Endothelial cell of umbilical vein (primary cell): ENCODE results near the gene COL23A1. TPM values are rescaled to one million over a fixed set of nuclear protein-coding genes. Genes with fewer than 3 reads are reported as not detected.

Experiments
- BruUV-seq: library from RNA; stranded (reverse); fragments of 400-500 nt; replicated peaks from 2 replicates; lab custom pipeline; 2021; lab: Mats Ljungman, UMichigan
- CTCF ChIA-PET: fragments of 300-600, 350-600 bp; sonication (Branson Sonifier 250); formaldehyde crosslinking; loops from one replicate; lab custom pipeline; 2021; ENCODE audit warnings: antibody characterized with exemption, inconsistent platforms; lab: Charles Lee
- POLR2A ChIA-PET: fragments of 300-600, 350-600 bp; sonication (Branson Sonifier 250); formaldehyde crosslinking; loops from one replicate; lab custom pipeline; 2021; ENCODE audit warnings: antibody characterized with exemption, inconsistent platforms; lab: Charles Lee
- DNase-seq: peaks from one replicate; pipeline ENCODE4 v3.0.0-alpha.2; 2011; ENCODE audit warnings: low read depth, low spot score
- FAIRE-seq: peaks from 2 replicates; lab custom pipeline; 2011; peaks lifted over from hg19 to GRCh38; lab: Jason Lieb, UNC
- H2AFZ ChIP-seq: 2 replicates; pipeline ENCODE4 v1.6.0; 2012; ENCODE audit warnings: low read depth, low read length, control low read depth, inconsistent platforms
- H3K27ac ChIP-seq: 2 replicates; pipeline ENCODE4 v1.5.1; 2011; ENCODE audit warnings: low read depth, mild to moderate bottlenecking, control low read depth, low read length, moderate library complexity; ENCODE audit not compliant: insufficient read depth
- H3K27me3 ChIP-seq, 2 experiments: 2 replicates each; pipeline versions ENCODE4 v1.6.0 to v1.6.1; 2011; ENCODE audit warnings: low read length in 2 of 2, mixed read lengths in 1 of 2; ENCODE audit not compliant: control insufficient read depth in 2 of 2, insufficient read depth in 2 of 2
- H3K36me3 ChIP-seq, 2 experiments: 2 replicates in 1 of 2; 3 replicates in 1 of 2; pipeline ENCODE4 v1.5.1; 2011; ENCODE audit warnings: low read length in 2 of 2, mild to moderate bottlenecking in 1 of 2, moderate library complexity in 1 of 2; ENCODE audit not compliant: control insufficient read depth in 2 of 2, insufficient read depth in 2 of 2; ENCODE audit errors: extremely low read depth in 1 of 2
- H3K4me1 ChIP-seq: 3 replicates; pipeline ENCODE4 v1.5.1; 2011; ENCODE audit warnings: mild to moderate bottlenecking, low read length; ENCODE audit not compliant: control insufficient read depth, insufficient read depth; ENCODE audit errors: extremely low read depth
- H3K4me2 ChIP-seq: 2 replicates; pipeline ENCODE4 v1.6.1; 2011; ENCODE audit warnings: low read length, control low read depth, mixed read lengths; ENCODE audit not compliant: insufficient read depth
- H3K4me3 ChIP-seq, 3 experiments: fragments of 200-600 bp in 1 of 3; sonication (generic), shearing (Covaris generic) in 1 of 3; replicated peaks in 1 of 3; 2 replicates each; pipeline ENCODE4 v1.5.1; 2011 to 2016; ENCODE audit warnings: control low read depth in 3 of 3, low read length in 3 of 3, mild to moderate bottlenecking in 2 of 3, inconsistent platforms in 1 of 3, low read depth in 1 of 3, moderate library complexity in 1 of 3; ENCODE audit not compliant: insufficient read depth in 1 of 3
- H3K79me2 ChIP-seq: 2 replicates; pipeline ENCODE4 v1.6.0; 2012; ENCODE audit warnings: low read length, inconsistent platforms; ENCODE audit not compliant: control insufficient read depth, insufficient read depth
- H3K9ac ChIP-seq: replicated peaks from 2 replicates; pipeline ENCODE3; 2011; ENCODE audit warnings: low read length, control low read depth; ENCODE audit not compliant: insufficient read depth; ENCODE audit errors: extremely low read depth
- H3K9me1 ChIP-seq: replicated peaks from 3 replicates; pipeline ENCODE4 v1.6.0; 2011; ENCODE audit warnings: mild to moderate bottlenecking, low read length; ENCODE audit not compliant: control insufficient read depth, insufficient read depth; ENCODE audit errors: extremely low read depth
- H3K9me3 ChIP-seq: replicated peaks from 2 replicates; pipeline ENCODE4 v1.5.1; 2012; ENCODE audit warnings: low read length, inconsistent platforms; ENCODE audit not compliant: control insufficient read depth, insufficient read depth
- H4K20me1 ChIP-seq: replicated peaks from 2 replicates; pipeline ENCODE3; 2011; ENCODE audit warnings: mild to moderate bottlenecking, low read length; ENCODE audit not compliant: control insufficient read depth, insufficient read depth; ENCODE audit errors: extremely low read depth
- CTCF ChIP-seq, 2 donors: IDR thresholded peaks; 1 replicate in 1 of 2; 2 replicates in 1 of 2; pipeline ENCODE4 v1.5.1; 2011; ENCODE audit warnings: low read length in 2 of 2, mild to moderate bottlenecking in 2 of 2, moderate library complexity in 2 of 2, control low read depth in 1 of 2, inconsistent platforms in 1 of 2, low read depth in 1 of 2; ENCODE audit not compliant: insufficient read depth in 1 of 2; ENCODE audit errors: extremely low read depth in 1 of 2
- EZH2 ChIP-seq: IDR thresholded peaks from 2 replicates; pipeline ENCODE4 v1.6.1; 2012; ENCODE audit warnings: borderline replicate concordance, low read depth, mild to moderate bottlenecking, moderate library complexity, low read length, inconsistent platforms; ENCODE audit not compliant: severe bottlenecking
- FOS ChIP-seq: IDR thresholded peaks from 2 replicates; pipeline ENCODE4 v1.6.1; 2011; ENCODE audit warnings: mild to moderate bottlenecking, low read length, moderate library complexity, borderline replicate concordance; ENCODE audit not compliant: insufficient read depth
- GATA2 ChIP-seq: IDR thresholded peaks from 2 replicates; pipeline ENCODE4 v1.7.0; 2011; ENCODE audit warnings: low read depth, mild to moderate bottlenecking, moderate library complexity, mixed read lengths, low read length; ENCODE audit not compliant: insufficient read length, insufficient read depth
- JUN ChIP-seq: IDR thresholded peaks from 2 replicates; pipeline ENCODE4 v1.6.1; 2011; ENCODE audit warnings: borderline replicate concordance, low read depth; ENCODE audit not compliant: insufficient read length, insufficient read depth
- MAX ChIP-seq: IDR thresholded peaks from 2 replicates; pipeline ENCODE4 v1.6.1; 2011; ENCODE audit not compliant: insufficient read depth, insufficient read length
- MYC ChIP-seq: IDR thresholded peaks from one replicate; pipeline ENCODE4 v1.6.1; 2011; ENCODE audit warnings: mild to moderate bottlenecking, low read depth, low read length
- POLR2A ChIP-seq: IDR thresholded peaks from 2 replicates; pipeline ENCODE4 v1.6.1; 2012; ENCODE audit warnings: low read depth, mild to moderate bottlenecking, control low read depth, low read length
- POLR2AphosphoS5 ChIP-seq: IDR thresholded peaks from 2 replicates; pipeline ENCODE4 v1.6.1; 2012; ENCODE audit warnings: low read depth, mild to moderate bottlenecking, control low read depth, low read length, moderate library complexity; ENCODE audit not compliant: insufficient read depth
- dilution Hi-C: fragments of 300-500 bp; cut with MboI; formaldehyde crosslinking; loops from one replicate; pipeline ENCODE4 v1.15.0; 2019; ENCODE audit warnings: low sequenced_read_pairs; ENCODE audit not compliant: extremely low pct_ligation_motif_present
- intact Hi-C: fragments of 100-400 bp; cut with micrococcal nuclease; formaldehyde crosslinking; loops from one replicate; pipeline ENCODE4 v1.10.0; 2022
- polyA plus RNA-seq, 4 experiments: library from polyadenylated mRNA; depleted of rRNA in 3 of 4; stranded (reverse) in 3 of 4; unstranded in 1 of 4; fragments of >200 nt; gene quantifications; 2 replicates each; pipeline versions ENCODE4 v1.2.1 to v1.2.3, GENCODE V29; 2011 to 2012; ENCODE audit warnings: missing spikeins in 1 of 4
- total RNA-seq: library from RNA; stranded (reverse); gene quantifications from 2 replicates; pipeline ENCODE4 v1.2.3, GENCODE V29; 2021

The COL23A1 gene
- total and polyA plus RNA-seq, 2 donors (not counting 3 experiments of a cell fraction or from before 2014, with no cell fraction given), result not detected

GRCh38 chr5:178337334-178337741, 252.9 kb downstream of the COL23A1 start:
- Histone ChIP-seq H3K36me3 (no peaks in the 10 kb centered on the region), H2AFZ (no peak overlapping the region), H3K4me1 (no peaks in the 10 kb centered on the region), H3K4me3 (no peak overlapping the region), H3K27me3 (no peaks in the 10 kb centered on the region), H3K27ac (no peak overlapping the region), H3K9me1 (no peaks in the 10 kb centered on the region), H4K20me1 (no peaks in the 10 kb centered on the region), H3K4me2 (no peak overlapping the region), H3K9ac (no peak overlapping the region), H3K9me3 (no peaks in the 10 kb centered on the region), H3K79me2 (no peaks in the 10 kb centered on the region)
- FAIRE-seq (no peak), DNase-seq (no peak)
- TF ChIP-seq MAX, result no peak
- no peak for TF ChIP-seq CTCF (IDR thresholded peaks at IDR 0.05; ENCODE audit: extremely low read depth in 1 of 2, insufficient read depth in 1 of 2, low read depth in 1 of 2, low read length in 2 of 2)
- TF ChIP-seq JUN, result no peak
- TF ChIP-seq GATA2, result no peak
- no peak for TF ChIP-seq POLR2A
- intact Hi-C loops, result no loop called here
- ChIA-PET POLR2A (no interaction called here), CTCF (no interaction called here)
- dilution Hi-C loops, result no loop called here
- BruUV-seq, result no TSS peak

- DNase-seq (no peak), FAIRE-seq (no peak)
- intact Hi-C loops (no loop called here), dilution Hi-C loops (no loop called here)
- no peaks in the 10 kb centered on the region for H3K9me1 ChIP-seq
- no peak overlapping the region for H3K27ac ChIP-seq
- no peak for TF ChIP-seq POLR2AphosphoS5
- TF ChIP-seq MYC, result no peak
- no peak for TF ChIP-seq EZH2
- no peak for TF ChIP-seq CTCF (IDR thresholded peaks at IDR 0.05; ENCODE audit: extremely low read depth in 1 of 2, insufficient read depth in 1 of 2, low read depth in 1 of 2, low read length in 2 of 2)
- no peak for TF ChIP-seq GATA2
- no peak for TF ChIP-seq MAX
- no peak for TF ChIP-seq JUN
- TF ChIP-seq POLR2A, result no peak
- no peak for TF ChIP-seq FOS
- H2AFZ ChIP-seq, result no peak overlapping the region
- no peaks in the 10 kb centered on the region for H4K20me1 ChIP-seq
- H3K4me3 ChIP-seq, result no peak overlapping the region
- H3K9me3 ChIP-seq, result no peaks in the 10 kb centered on the region
- no peaks in the 10 kb centered on the region for H3K79me2 ChIP-seq
- H3K36me3 ChIP-seq, result no peaks in the 10 kb centered on the region
- no TSS peak for BruUV-seq
- H3K27me3 ChIP-seq, result no peaks in the 10 kb centered on the region
- CTCF ChIA-PET, result no interaction called here
- POLR2A ChIA-PET, result no interaction called here
- no peak overlapping the region for H3K9ac ChIP-seq
- H3K4me2 ChIP-seq, result no peak overlapping the region
- H3K4me1 ChIP-seq, result no peaks in the 10 kb centered on the region
Measured at GRCh38 chr5:178336889-178337288, 253.3 kb downstream of the COL23A1 start.
